GM12872 (cell line): Measurements from ENCODE around the gene TMEM165.

Source experiments
- TF ChIP-seq, protein P1 (sequence below): IDR thresholded peaks from 3 replicates; pipeline ENCODE4 v1.5.1; 2011; ENCODE audit warnings: low read depth, mild to moderate bottlenecking, low read length, moderate library complexity; ENCODE audit not compliant: insufficient read depth

Gene TMEM165

DNA sequence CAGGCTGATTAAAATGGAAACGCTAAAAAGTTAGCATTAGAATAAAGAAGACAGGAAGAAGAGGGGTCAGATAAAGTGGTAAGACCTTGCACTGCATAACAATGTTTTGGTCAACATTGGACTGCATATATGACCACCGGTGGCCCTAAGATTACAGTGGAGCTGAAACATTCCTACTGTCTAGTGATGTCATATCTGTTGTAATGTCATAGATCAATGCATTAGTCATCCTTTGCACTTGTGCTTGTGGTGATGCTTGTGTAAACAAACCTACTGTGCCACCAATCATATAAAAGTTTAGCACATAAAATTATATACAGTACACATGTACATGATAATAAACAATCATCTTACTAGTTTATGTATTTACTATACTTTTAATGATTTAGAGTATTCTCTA, 73.0 kb downstream of the TMEM165 start:
- TF ChIP-seq, protein P1, sequence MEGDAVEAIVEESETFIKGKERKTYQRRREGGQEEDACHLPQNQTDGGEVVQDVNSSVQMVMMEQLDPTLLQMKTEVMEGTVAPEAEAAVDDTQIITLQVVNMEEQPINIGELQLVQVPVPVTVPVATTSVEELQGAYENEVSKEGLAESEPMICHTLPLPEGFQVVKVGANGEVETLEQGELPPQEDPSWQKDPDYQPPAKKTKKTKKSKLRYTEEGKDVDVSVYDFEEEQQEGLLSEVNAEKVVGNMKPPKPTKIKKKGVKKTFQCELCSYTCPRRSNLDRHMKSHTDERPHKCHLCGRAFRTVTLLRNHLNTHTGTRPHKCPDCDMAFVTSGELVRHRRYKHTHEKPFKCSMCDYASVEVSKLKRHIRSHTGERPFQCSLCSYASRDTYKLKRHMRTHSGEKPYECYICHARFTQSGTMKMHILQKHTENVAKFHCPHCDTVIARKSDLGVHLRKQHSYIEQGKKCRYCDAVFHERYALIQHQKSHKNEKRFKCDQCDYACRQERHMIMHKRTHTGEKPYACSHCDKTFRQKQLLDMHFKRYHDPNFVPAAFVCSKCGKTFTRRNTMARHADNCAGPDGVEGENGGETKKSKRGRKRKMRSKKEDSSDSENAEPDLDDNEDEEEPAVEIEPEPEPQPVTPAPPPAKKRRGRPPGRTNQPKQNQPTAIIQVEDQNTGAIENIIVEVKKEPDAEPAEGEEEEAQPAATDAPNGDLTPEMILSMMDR = no peak

DNA sequence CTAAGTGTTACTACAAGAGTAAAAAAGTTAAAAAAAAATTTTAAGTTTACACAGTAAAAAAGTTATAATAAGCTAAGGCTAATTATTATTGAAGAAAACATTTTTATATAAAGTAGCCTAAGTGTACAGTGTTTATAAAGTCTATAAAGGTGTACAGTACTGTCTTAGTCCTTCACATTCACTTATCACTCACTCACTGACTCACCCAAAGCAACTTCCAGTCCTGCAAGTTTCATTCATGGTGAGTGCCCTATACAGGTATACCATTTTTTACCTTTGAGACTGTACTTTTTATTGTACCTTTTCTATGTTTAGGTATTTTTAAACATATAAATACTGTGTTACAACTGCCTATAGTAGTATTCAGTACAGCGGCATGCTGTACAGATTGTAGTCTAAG, 74.2 kb downstream of the TMEM165 start:
- TF ChIP-seq, protein P1 = no peak
